Esophagus mucosa (tissue), 1 donor: Measurements from ENCODE around the gene CLDN5. TPM values are rescaled to one million over a fixed set of nuclear protein-coding genes. Genes with fewer than 3 reads are reported as not detected.

ENCODE experiments used
- ATAC-seq: fragments of 200-7000 bp; cut with Tn5 transposase; one replicate; pipeline ENCODE4 v1.9.1; 2020
- total RNA-seq: library from RNA; stranded (reverse); gene quantifications from one replicate; pipeline ENCODE4 v1.2.4, GENCODE V29; 2023
- donor health status: DM: yes; HTN: yes; CAD: no.

Gene CLDN5
- total RNA-seq, 1 donor from 2014 or later, result 10.4 TPM

DNA sequence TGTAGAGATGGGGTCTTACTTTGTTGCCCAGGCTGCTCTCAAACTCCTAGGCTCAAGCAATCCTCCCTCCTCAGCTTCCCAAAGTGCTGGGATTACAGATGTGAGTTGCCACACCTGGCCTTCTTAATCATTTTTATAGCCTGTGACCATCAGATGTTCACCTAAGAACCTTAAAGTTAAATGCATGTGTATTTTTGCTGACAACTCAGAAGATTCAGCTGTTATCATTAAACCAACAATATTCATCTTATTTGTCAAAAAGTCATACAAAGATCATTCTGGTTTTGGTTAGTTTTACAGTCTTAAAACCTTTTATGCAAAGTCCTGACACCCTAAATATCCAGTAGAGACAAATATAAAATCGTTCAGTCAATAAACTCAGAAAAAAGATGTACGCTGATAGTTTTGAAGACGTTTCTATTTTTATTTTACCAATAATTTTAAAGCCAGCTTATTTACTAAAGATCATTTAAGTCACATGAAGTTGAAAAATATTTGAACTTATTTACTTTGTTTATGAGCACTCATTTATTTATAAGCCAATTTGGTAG is 22.2 kb downstream of the CLDN5 start:
- no peak for ATAC-seq

DNA sequence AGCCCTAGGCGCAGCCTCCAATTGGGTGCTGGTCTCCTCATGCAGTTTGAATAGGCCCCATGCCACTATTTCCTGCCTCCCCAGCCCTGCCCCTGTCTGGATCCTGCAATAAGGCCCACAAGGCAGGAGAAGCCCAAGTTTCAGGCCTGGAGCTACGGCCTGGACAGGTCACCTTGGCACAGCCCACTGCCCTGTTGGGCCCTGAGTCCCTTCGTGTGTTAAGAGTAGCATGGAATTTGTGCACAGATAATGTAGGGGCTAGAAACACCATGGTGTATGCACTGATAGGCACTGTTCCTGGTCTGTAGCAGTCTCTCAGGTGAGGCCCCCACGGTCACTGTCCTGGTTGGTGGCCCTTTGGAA is 24.3 kb downstream of the CLDN5 start:
- no peak for ATAC-seq

DNA sequence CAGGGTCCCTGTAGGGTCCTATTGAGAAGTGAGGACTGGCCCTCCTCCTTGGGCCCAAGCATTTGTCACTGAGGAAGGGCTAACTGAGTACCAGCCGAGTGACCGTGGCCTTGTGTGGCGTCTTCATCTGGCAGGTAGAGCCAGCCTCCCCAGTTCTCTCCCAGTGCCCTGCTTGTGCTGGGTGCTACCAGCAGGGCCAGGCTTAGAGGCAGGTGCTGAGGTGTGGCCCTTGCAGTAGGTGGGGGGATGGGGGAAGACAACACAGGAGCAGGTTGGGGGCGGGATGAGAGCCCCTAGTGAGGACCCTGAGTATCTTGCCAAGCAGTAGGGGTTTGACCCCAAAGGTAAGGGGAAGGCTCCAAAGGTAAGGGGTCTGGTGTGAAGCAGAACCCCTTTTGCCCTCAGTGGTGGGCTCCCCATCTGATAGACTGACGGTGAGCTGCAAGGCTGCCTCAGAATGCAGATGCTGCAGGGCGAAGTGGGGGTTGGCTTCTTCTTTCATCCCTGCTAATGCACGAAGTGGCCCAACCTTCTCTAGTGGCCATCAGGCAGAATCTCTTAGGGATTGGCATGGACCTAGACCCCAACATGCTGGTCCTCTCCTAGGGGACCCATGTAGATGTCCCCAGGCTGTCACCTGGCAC is 24.9 kb downstream of the CLDN5 start:
- ATAC-seq, result peak; percentile 21

DNA sequence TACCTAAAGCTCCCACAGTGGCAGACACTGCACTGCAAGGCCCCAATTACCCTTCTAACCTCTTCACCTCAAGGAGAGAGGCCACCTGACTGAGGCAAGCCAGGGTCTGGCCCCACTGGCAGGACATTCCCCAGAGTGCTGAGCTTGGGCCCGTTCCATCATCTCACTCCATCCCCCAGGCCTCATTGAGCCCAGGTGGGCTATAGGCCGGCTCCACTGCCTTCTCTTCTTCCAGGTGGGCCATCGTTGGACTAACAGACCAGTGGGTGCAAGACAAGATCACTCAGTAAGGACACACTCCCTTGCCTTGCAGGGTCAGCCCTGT is 25.4 kb downstream of the CLDN5 start:
- peak; percentile 12 for ATAC-seq

DNA sequence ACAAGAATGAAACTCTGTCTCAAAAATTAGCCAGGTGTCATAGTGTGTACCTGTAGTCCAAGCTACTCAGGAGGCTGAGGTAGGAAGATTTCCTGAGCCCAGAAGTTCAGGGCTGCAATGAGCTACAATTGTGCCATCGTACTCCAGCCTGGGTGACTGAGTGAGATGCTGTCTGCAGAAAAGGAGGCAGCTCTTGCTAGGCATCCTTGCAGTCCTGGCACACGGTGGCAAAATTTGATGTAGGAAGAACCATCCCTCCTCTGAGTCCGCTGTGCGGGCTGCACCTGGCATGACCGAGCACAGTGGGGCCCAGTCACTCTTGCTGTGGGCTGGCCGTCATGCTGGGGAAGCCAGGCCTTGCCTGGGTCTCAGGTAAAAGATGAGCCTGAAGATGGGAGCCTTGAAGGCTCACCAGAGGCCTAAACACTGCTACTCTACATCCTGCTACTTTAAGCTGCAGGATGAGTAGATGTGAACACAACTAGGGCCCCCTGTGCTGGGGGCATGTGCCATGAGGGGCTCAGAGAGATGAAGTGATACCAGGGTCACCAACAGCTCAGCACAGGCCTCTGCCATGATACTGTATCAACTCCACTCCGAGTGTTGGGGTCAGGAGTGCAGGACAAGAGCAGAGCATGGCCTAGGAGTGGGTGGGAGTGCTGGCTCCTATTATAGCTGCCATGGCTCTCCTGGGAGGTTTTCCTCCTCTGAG is 25.9 kb downstream of the CLDN5 start:
- ATAC-seq, result peak; percentile 12

DNA sequence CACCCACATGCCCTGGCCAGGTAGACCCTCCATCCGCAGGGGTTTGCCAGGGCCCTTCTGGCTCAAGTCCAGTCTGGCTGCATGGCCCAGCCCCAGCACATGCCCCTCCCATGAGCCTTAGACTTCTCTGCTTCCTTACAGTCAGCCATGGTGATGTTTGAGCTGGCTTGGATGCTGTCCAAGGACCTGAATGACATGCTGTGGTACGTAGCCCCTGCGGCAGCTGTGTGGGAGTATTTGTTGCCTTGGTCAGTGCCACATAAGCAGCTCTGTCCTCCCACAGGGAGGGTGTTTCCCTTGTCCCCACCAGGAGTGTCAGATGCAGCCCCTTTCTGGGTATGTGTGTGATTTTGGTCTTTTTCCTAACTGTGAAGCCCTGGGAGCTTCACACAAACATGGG is 27.0 kb downstream of the CLDN5 start:
- no peak for ATAC-seq

DNA sequence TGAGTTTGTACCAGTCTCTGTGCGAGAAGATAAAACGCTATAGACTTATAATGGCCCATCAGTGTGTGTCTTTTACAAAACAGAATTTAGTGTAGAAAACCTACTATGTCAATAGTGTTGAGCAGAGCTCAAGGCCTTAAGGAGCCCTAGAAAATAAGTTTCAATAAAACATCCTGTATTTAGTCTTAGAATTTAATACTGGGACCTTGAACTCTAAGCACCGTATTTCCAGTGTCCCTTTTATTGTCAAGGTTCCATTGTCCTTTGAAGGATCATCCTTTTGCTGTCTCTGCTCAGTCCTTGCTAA is 27.9 kb downstream of the CLDN5 start:
- no peak for ATAC-seq

DNA sequence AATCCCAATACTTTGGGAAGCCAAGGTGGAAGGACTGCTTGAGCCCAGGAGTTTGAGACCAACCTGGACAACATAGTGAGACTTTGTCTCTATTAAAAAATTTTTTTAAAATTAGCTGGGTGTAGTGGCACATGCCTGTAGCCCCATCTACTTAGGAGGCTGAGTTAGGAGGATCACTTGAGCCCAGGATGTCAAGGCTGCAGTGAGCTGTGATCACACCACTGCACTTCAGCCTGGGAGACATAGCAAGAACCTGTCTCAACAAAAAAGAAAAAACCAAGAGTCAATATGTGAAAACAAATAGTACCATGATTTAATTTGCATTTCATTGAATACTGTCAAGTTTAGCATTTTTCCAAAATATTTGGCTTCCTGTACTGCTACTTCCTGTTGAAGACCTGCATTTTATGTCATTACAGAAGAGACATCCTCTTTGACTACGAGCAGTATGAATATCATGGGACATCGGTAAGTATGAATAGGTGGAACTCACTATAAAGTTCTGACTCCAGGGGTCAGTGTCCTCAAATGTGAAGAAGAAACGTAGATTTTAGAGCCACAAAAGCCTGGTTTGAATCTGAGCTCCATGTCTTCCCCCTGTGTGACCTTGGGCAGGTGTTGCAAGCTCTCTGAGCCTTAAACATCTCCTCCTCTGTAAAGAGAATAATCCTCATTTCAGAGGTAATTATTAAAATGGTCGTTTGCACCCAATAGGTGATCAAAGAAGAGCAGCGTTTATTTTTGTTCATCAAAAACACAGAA is 28.5 kb downstream of the CLDN5 start:
- ATAC-seq, result no peak

DNA sequence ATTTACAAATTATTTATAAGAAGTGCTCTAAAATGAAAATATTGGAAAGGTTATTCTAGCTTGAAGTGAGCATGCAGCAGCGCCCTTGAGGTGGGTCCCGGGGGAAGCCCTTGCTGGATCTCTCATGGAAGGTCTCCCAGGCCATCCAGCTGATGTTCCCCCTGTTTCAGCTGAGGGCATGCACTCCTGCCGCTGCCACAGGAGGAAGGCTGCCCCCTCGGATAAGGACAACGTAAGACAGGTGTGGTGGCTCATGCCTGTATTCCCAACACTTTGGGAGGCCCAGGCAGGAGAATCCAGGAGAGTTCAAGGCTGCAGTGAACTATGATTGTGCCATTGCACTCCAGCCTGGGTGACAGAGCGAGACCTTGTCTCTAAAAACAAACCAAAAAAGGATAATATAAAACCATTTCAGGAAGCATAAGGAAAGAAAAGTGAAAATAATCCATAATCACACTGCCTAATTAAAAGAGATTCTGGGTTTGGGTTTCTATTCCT is 29.5 kb downstream of the CLDN5 start:
- ATAC-seq, result no peak

DNA sequence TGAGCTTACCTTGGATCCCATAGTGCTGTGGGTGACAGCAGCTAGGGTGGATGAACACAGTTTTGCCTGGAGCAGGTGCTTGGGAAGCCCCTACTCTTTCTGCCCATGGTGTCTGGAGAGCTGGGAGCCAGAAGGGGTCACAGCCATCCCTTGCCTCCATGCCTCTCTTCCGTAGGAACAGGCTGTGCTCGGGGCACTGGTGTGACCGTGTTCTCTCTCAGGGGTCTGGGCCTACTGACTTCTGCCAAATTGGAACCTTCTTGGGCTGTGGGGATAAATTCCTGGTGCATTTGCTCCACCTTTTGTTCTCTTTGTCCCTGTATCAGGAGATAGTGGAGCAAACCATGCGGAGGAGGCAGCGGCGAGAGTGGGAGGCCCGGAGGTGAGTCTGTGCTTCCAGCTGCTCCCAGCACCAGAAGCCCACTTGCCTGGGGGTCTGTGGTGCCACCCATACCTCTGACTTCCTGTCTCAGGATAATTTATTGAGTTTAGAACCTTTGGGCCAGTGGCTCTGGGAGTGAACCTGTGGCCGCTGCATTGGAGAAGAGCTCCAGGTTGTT is 30.1 kb downstream of the CLDN5 start:
- no peak for ATAC-seq

DNA sequence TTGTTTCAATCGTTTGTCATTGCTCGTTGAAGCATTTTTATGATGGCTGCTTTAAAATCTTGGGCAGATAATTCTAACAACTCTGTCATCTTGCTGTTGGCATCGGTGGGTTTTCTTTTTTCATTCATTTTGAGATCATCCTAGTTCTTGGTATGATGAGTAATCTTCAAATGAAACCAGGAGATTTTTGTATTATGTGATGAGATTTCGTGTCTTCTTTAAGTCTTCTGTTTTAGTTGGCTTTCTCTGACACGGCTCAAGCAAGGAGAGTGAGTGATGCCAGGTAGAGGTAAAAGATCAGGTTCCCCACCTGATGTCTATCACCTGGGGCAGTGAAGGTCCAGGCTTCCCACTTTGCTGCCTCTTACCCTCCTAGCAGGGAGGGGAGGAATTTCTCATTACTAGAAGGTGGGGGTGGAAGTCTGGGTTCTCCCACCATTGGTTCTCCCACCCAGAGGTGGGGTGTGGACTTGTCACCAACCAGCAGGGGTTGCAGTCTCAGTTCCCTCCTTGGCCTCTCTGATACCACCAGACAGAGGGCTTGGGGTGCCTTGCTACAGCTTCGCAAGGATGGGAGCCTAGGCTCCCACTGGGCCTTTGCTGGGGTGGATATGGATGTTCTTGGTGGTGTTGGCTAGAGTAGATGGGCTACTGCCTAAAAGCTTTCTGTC is 31.6 kb downstream of the CLDN5 start:
- ATAC-seq, result no peak

DNA sequence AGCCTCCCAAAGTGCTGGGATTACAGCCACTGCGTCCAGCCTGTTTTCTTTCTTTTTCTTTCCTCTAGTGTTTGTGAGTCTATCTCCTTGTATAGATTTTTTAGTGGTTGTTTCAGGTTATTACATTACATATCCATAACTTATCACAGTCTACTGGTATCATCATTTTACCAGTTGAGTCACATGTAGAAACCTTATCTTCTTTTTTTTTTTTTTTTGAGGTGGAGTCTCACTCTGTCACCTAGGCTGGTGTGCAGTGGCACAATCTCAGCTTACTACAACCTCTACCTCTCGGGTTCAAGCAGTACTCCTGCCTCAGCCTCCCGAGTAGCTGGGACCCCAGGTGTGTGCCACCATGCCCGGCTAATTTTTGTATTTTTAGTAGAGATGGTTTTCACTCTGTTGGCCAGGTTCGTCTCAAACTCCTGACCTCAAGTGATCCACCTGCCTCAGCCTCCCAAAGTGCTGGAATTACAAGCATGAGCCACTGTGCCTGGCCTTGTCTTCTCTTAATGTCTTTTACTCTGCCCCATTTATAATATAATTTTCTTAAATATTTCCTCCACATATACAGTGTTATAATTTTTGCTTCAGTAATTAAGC is 33.5 kb downstream of the CLDN5 start:
- no peak for ATAC-seq

DNA sequence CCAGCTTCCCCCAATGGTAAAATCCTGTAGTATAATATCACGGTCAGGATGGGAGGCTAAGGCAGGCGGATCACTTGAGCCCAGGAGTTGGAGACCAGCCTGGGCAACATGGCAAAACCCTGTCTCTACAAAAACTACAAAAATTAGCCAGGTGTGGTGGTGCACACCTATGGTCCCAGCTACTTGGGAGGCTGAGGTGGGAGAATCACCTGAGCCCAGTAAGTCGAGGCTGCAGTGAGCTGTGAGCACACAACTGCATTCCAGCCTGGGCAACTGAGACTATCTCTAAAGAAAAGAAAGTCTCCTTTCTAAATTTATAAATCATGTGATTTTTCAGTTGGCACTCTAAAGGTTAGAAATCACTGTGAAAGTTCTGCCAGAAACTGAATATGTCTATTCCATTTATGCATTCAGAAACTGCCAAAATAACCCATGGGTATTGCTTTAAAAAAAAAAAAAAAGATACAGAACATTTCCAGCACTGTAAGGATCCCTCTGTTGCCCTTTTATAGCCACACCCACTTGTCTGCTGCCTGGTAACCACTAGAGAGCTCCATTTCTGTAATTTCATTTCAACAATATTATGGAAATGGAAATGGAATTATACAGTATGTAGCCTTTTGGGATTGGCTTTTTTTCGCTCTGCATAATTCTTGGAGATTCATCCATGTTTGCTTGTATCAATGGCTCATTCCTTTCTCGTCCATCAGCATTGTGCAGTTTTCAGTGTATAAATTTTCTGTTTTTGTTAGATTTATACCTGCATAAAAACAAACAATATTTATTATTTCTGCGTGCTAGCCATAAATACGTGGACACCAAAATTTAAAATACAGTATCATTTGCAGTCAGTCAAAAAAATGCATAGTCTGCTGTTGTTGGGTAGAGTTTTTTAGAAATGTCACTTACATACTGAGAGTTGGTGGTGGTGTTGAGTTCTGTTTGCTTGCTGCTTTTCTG is 35.0 kb downstream of the CLDN5 start:
- no peak for ATAC-seq

DNA sequence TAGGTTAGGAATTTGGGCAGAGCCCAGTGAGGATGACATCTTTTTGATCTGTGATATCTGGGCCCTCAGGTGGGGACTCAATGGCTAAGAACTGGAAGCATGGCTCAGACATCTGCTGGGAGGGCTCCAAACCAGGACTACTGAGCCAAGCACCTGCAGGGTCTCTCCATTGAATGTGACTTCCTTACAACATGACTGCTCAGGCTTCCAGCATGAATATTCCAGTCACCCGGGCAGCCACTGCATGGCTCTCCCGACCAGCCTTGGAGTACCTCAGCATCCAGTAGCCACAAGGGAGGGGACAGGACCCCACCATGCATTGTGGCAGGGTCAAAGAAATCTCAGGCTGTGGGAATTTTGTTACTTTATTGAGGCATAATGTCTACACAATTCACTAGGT is 35.9 kb downstream of the CLDN5 start:
- no peak for ATAC-seq

DNA sequence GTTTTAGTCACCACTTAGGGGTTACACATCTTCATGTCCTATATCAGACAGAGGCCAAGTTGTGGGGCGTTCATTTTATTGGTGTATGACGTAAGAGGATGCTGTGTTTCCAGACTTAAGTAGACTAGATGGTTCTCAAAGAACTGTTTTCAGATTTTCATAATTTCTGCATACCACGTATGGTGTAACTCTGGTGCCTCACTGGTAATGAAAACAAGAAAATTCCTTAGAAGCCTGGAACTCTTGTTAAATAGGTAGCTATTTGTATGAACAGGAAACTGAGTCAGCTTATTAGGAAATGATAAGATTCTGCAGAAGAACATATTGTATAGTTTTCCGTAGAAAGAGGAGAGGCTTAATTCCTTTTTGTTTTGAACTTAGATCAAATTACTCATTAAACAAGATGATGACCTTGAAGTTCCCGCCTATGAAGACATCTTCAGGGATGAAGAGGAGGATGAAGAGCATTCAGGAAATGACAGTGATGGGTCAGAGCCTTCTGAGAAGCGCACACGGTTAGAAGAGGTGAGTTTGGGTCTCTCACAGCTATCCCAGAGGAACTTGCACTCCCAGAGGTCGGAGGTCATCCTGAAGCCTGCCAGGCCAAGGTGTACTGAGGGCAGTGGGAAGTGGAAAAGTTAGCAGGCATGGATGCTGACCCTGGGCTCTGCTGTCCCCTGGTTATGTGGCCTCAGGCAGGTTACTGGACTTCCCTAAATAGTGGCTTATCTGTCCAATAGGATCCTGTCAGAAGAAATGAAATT is 40.5 kb downstream of the CLDN5 start:
- ATAC-seq, result no peak

DNA sequence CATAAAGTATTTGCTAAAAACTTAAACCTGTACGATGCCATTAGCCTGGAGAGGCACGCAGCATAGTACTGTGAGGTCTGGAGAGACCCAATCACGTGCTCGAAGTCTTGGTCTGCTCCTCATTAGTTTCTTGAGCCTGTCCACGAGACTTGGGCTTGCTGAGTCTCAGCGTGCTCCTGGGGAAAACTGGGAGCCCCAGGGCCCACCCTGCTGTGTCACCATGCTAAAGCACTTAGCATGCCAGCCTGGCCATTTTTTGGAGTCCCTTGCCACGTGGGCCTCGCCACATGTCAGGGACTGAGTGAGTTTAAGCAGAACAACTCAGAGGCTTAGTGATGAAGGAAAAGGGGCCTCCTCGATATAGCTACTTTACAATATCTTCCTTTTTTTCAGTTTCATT is 41.9 kb downstream of the CLDN5 start:
- ATAC-seq, result no peak

DNA sequence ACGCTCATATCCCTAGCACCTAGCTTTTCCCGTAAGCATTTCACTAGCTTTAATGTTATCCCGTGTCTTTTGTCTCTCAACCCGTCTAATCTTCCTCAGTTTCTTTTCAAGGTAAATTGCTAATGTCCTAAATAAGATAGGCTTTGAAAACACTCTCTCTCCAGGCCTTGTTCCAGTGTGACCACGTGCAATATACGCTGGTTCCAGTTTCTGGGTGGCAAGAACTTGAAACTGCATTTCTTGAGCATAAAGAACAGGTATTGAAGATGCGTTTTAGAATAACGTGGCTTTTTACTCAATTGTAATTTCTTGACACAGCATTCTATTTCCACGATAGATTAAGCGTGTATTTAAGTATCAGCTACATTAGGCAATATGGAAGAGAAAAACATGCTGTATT is 43.4 kb downstream of the CLDN5 start:
- ATAC-seq, result no peak

DNA sequence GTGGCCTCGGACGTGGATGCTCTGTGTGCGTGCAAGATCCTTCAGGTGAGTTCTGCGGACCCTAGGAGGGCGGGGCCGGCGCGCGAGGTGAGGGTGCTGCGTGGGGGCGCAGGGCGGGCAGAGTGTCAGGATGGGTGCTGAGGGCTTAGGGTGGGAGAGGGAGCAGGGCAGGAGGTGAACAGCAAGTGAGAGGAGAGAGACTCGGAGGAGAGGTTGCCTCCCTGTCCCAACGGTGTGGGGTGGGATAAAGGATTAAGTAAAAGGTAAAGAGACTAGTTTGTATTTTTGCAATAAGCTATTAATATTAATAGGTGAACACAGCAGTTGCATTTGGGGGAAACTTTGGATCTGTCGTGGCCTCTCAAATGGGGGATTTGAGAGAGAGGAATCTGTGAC is 44.0 kb downstream of the CLDN5 start:
- peak; percentile 1 for ATAC-seq

DNA sequence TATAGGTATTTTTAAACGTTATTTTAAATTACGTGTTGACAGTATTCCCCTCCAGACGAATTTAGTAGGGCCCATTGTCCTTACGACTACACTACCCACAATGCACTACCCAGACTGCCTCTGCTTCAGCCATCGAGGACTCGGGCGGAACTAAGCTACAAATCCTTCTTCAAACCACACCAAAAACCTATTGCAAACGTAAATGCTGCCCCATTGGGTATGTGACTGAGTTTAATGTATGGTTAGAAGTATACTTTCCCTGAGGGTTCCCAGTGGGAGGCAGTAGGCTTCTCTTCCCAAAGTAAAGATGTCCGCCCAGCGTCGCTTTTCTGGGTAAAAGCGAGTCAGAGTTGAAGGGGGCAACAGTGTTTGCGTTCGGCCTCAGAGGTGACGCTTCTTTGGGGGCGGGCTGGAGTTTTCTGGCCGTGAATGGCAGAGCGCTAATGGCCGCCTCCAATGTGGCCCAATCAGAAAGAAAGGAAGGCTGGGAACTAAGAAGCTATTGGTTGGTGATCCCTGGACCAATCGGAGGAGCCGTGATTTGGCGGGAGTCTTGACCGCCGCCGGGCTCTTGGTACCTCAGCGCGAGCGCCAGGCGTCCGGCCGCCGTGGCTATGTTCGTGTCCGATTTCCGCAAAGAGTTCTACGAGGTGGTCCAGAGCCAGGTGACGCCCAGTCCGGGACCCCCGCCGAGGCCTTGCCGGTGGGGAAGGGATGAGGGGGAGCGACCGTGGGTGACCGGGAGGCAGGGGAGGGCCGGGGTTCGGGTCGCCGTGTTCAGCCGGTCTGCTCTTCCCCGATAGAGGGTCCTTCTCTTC is 44.6 kb downstream of the CLDN5 start, which contains the start of gene CDC45:
TSS of gene CDC45 (plus strand) at position 566 of the 818 bp plus-strand sequence. CDS start at position 615, 49 bp downstream.
- ATAC-seq, result peak; percentile 95
